Breast epithelium (tissue), 4 donors: ENCODE data around the gene ARHGAP15. TPM values are rescaled to one million over a fixed set of nuclear protein-coding genes. Genes with fewer than 3 reads are reported as not detected.
A peak's percentile ranks its signal among the peaks of the same experiment; 100 is the strongest.

Source experiments
- DNase-seq, 2 donors: peaks; one replicate each; pipeline ENCODE4 v3.0.0-alpha.2; 2019; ENCODE audit warnings: low spot score in 2 of 2
- H3K27ac ChIP-seq, 2 donors: fragments of 200-600 bp; sonication (generic) in 1 of 2; one replicate each; pipeline ENCODE4 v1.5.1; 2016 to 2019; ENCODE audit warnings: mild to moderate bottlenecking in 1 of 2
- H3K27me3 ChIP-seq, 2 donors: fragments of 200-600 bp; sonication (generic) in 1 of 2; one replicate each; pipeline versions ENCODE4 v1.5.1 to v1.6.0; 2017 to 2019; ENCODE audit warnings: control low read depth in 1 of 2, mild to moderate bottlenecking in 1 of 2
- H3K36me3 ChIP-seq: fragments of 200-600 bp; one replicate; pipeline ENCODE4 v1.5.1; 2019
- H3K4me1 ChIP-seq, 2 donors: fragments of 200-600 bp; sonication (generic); one replicate each; pipeline ENCODE4 v1.5.1; 2016 to 2019; ENCODE audit warnings: control low read depth in 1 of 2
- H3K4me3 ChIP-seq, 3 donors: fragments of 200-600 bp; sonication (generic); 1 replicate in 2 of 3; 2 replicates in 1 of 3; pipeline ENCODE4 v1.5.1; 2016 to 2019; ENCODE audit warnings: mild to moderate bottlenecking in 3 of 3, moderate library complexity in 2 of 3
- H3K9me3 ChIP-seq, 2 donors: fragments of 200-600 bp; sonication (generic) in 1 of 2; one replicate each; pipeline ENCODE4 v1.5.1; 2016 to 2019; ENCODE audit warnings: control low read depth in 1 of 2
- POLR2A ChIP-seq: fragments of 450-650 bp; IDR thresholded peaks from one replicate; pipeline ENCODE4 v1.6.1; 2016; ENCODE audit warnings: antibody characterized with exemption, mild to moderate bottlenecking, moderate library complexity
- POLR2AphosphoS5 ChIP-seq, 3 donors: sonication (generic); formaldehyde crosslinking; IDR thresholded peaks; one replicate each; pipeline ENCODE4 v1.6.1; 2017; ENCODE audit warnings: antibody characterized with exemption in 3 of 3
- intact Hi-C: fragments of 100-400 bp; cut with DNase I; formaldehyde crosslinking; loops from one replicate; pipeline ENCODE4 v1.15.1; 2023; ENCODE audit warnings: low total_unique reads
- total RNA-seq, 3 donors: library from RNA; depleted of rRNA; stranded (reverse); fragments of >200 nt; gene quantifications; one replicate each; pipeline ENCODE4 v1.1.0, GENCODE V29; 2016
- TF ChIP-seq, protein P1 (sequence below), 3 donors: fragments of 450-650 bp; IDR thresholded peaks; one replicate each; pipeline ENCODE4 v1.5.1; 2016 to 2017; ENCODE audit warnings: antibody characterized with exemption in 3 of 3, mild to moderate bottlenecking in 3 of 3, moderate library complexity in 3 of 3

The ARHGAP15 gene
- total RNA-seq, 3 donors from 2014 or later: 8.9 to 13.4 (median 10.7) TPM

DNA sequence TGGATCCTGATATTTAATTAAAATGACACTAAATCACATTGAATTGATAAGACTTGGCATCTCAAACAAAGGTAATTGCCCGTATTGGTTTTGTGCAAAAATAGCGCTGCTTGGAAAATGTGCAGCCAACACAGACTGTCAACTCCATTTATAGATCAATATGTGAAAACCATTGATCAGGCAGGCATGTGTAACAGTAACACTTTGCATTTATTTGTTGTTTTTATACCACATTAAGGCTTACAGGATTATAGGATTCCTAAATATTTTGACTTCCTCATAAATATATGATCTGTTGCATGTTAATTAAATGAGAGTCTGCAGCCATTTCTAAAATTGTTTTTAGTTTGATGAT lies 30.2 kb downstream of the ARHGAP15 start:
- Histone ChIP-seq H3K27ac (no peak overlapping the region), H3K9me3 (no peaks in the 10 kb centered on the region), H3K4me1 (no peaks in the 10 kb centered on the region), H3K4me3 (no peak overlapping the region), H3K36me3 (no peaks in the 10 kb centered on the region), H3K27me3 (no peaks in the 10 kb centered on the region)
- no peak for DNase-seq
- TF ChIP-seq, protein P1, sequence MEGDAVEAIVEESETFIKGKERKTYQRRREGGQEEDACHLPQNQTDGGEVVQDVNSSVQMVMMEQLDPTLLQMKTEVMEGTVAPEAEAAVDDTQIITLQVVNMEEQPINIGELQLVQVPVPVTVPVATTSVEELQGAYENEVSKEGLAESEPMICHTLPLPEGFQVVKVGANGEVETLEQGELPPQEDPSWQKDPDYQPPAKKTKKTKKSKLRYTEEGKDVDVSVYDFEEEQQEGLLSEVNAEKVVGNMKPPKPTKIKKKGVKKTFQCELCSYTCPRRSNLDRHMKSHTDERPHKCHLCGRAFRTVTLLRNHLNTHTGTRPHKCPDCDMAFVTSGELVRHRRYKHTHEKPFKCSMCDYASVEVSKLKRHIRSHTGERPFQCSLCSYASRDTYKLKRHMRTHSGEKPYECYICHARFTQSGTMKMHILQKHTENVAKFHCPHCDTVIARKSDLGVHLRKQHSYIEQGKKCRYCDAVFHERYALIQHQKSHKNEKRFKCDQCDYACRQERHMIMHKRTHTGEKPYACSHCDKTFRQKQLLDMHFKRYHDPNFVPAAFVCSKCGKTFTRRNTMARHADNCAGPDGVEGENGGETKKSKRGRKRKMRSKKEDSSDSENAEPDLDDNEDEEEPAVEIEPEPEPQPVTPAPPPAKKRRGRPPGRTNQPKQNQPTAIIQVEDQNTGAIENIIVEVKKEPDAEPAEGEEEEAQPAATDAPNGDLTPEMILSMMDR (IDR thresholded peaks at IDR 0.05): no peak
- no peak for TF ChIP-seq POLR2A
- TF ChIP-seq POLR2AphosphoS5 (IDR thresholded peaks at IDR 0.05): no peak
- intact Hi-C loops: no loop called here

DNA sequence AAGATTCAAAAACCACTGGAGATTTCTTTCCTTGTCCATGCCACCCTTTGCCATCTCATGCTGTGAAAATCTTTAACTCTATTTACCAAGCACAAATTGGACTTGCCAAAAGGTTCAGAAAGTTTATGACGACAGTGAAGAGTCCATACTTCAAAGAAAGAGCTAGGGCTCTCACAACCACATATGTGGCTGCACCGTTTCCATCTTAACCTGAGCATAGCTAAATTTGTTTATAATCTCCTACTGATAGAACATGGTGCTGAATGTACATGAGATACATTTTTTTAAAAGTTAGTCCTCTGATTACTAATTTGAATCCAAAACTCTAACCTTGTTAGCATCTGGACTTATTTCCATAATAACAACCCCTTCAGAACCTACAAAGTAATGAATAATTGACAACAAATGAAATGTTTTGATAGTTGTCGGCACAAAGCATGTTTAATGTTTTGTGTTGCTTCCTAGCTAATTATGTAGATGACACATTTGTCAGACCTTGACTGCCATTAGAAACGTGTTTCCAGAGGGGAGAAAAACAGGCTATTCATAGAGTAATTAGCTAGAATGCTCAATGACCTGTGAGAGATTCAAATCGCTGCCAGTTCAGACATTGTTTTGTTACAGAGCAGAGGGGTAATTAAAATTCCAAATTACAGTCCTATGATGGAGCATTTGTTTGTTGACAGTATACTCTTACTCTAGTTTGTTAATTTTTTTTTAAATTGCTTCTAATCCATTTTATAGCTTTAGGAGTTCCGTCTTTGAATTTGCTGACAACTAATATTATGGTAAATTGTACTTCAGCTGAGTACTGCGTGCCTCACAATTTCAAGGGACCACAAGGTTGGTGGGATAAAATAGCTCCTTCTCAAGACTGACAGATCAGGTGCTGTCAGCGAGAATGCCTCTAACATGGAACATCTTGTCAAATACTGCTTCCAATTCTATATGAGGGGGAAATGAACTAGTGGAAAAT lies 31.8 kb downstream of the ARHGAP15 start:
- no peaks in the 10 kb centered on the region for H3K9me3 ChIP-seq
- no peak overlapping the region for H3K4me3 ChIP-seq
- no peaks in the 10 kb centered on the region for H3K4me1 ChIP-seq
- DNase-seq: no peak
- H3K27me3 ChIP-seq: no peaks in the 10 kb centered on the region
- H3K36me3 ChIP-seq: no peaks in the 10 kb centered on the region
- intact Hi-C loops: no loop called here
- H3K27ac ChIP-seq: no peak overlapping the region
- TF ChIP-seq, protein P1 (IDR thresholded peaks at IDR 0.05): no peak
- no peak for TF ChIP-seq POLR2AphosphoS5 (IDR thresholded peaks at IDR 0.05)
- no peak for TF ChIP-seq POLR2A

DNA sequence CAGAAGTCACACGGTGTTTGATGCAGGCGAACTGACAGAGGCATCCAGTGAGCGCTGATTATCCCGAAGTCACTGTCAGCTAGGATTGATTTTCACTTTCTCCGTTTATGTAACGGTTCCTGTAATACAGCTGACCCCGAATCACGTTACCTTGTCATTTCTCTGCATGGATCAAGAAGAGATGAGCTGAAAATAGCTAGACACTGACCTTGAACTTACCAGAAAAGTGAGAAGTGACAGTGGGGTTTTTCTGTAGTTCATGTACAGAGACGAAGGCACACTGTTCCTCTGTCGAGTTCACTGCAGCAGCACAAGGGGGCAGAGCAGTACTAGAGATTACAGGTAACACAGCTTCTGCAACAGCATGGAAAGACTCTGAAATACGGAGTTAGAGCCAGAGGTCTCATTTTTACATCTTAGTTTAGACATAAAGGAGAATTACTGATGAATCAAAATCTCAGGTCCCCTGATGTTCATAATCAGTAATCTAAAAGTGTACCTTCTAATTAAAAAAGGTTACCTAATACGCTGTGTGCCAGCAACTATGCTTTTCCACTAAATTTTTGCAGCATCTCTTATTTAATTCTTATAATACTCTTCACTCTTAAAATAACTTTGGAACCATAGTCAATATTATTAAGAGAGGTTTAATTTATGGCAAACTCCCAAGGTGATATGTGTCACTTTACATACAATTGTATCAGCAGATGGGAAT lies 33.1 kb downstream of the ARHGAP15 start:
- Histone ChIP-seq H3K4me1 (no peaks in the 10 kb centered on the region), H3K4me3 (no peak overlapping the region), H3K9me3 (no peaks in the 10 kb centered on the region), H3K27me3 (no peaks in the 10 kb centered on the region), H3K27ac (no peak overlapping the region), H3K36me3 (no peaks in the 10 kb centered on the region)
- intact Hi-C loops: no loop called here
- DNase-seq: peak in 1 of 2 donors; percentile 21
- TF ChIP-seq POLR2AphosphoS5 (IDR thresholded peaks at IDR 0.05) (no peak), POLR2A (no peak)
- TF ChIP-seq, protein P1 (IDR thresholded peaks at IDR 0.05): peak in 2 of 3 donors; percentile 49 to 64

DNA sequence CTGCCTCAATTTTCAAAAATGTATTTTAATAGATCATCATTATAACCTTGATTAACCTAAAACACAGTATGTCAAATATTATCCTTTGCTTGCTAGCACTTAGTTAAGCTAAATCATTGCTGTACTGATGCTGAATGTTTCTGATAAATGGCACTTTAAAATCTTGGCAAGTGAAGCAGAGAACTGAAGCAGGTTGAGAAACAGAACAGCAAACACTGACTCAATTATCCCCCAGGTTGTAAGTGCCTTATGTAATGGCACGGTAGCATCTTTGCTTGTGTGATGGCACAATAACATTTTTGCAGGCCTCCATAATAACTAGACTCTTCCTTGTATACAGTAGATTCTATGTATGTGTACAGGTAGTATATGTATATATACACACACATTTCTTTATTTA lies 33.8 kb downstream of the ARHGAP15 start:
- no peaks in the 10 kb centered on the region for H3K27me3 ChIP-seq
- no peaks in the 10 kb centered on the region for H3K9me3 ChIP-seq
- no peak overlapping the region for H3K4me3 ChIP-seq
- no peak overlapping the region for H3K27ac ChIP-seq
- no peak for DNase-seq
- H3K36me3 ChIP-seq: no peaks in the 10 kb centered on the region
- H3K4me1 ChIP-seq: no peaks in the 10 kb centered on the region
- no peak for TF ChIP-seq POLR2AphosphoS5 (IDR thresholded peaks at IDR 0.05)
- TF ChIP-seq POLR2A: no peak
- TF ChIP-seq, protein P1 (IDR thresholded peaks at IDR 0.05): no peak
- intact Hi-C loops: no loop called here

DNA sequence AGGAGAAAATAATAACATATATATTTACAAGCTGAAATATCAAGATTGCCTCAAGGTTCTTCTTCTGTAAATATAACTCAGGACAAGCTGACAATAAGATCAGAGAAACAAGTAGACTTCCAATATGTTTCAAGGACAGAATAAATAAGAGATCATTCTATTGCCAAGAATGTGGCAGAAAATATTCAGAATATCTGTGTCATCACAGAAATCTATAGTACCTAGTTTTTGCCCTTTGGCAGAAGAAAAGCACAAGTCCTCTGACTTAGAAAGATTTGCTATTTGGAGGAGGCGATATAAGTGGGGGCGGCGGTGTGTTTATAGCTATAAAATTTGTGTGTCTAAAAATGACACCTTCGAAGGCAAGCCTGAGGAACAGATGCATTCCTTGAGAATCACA lies 34.3 kb downstream of the ARHGAP15 start:
- Histone ChIP-seq H3K27me3 (no peaks in the 10 kb centered on the region), H3K27ac (no peak overlapping the region), H3K9me3 (no peaks in the 10 kb centered on the region), H3K4me1 (no peaks in the 10 kb centered on the region), H3K36me3 (no peaks in the 10 kb centered on the region), H3K4me3 (no peak overlapping the region)
- intact Hi-C loops: no loop called here
- TF ChIP-seq POLR2A: no peak
- no peak for TF ChIP-seq POLR2AphosphoS5 (IDR thresholded peaks at IDR 0.05)
- TF ChIP-seq, protein P1 (IDR thresholded peaks at IDR 0.05): no peak
- DNase-seq: no peak
